KMS-11 (cell line): Measurements from ENCODE around the gene DUSP22.

ENCODE experiments used
- H2AFZ ChIP-seq: fragments of 200-600 bp; sonication (generic); 2 replicates; pipeline ENCODE4 v1.6.1; 2016; ENCODE audit warnings: antibody characterized with exemption, mixed run types, low read depth
- H3K27ac ChIP-seq: fragments of 200-600 bp; sonication (generic); 2 replicates; pipeline ENCODE4 v1.6.1; 2016; ENCODE audit warnings: mild to moderate bottlenecking, mixed run types
- H3K27me3 ChIP-seq: fragments of 200-600 bp; sonication (generic); 2 replicates; pipeline ENCODE4 v1.6.1; 2017; ENCODE audit warnings: mild to moderate bottlenecking, low read depth, mixed run types, moderate library complexity; ENCODE audit not compliant: insufficient read depth
- H3K36me3 ChIP-seq: fragments of 200-600 bp; sonication (generic); 2 replicates; pipeline ENCODE4 v1.6.1; 2017; ENCODE audit warnings: mild to moderate bottlenecking, mixed run types; ENCODE audit not compliant: insufficient read depth
- H3K4me1 ChIP-seq: fragments of 200-600 bp; sonication (generic); 2 replicates; pipeline ENCODE4 v1.6.1; 2016; ENCODE audit warnings: mild to moderate bottlenecking, low read depth, mixed run types; ENCODE audit not compliant: poor library complexity, severe bottlenecking
- H3K4me2 ChIP-seq: fragments of 200-600 bp; sonication (generic); 2 replicates; pipeline ENCODE4 v1.7.0; 2016; ENCODE audit warnings: mild to moderate bottlenecking, mixed run types
- H3K4me3 ChIP-seq: fragments of 200-600 bp; sonication (generic); IDR thresholded peaks from 2 replicates; pipeline ENCODE4 v1.6.1; 2017; ENCODE audit warnings: low read depth, low read length, mixed read lengths; ENCODE audit not compliant: insufficient read depth
- H3K79me2 ChIP-seq: fragments of 200-600 bp; sonication (generic); 2 replicates; pipeline ENCODE4 v1.6.1; 2016; ENCODE audit warnings: low read depth, mixed run types; ENCODE audit not compliant: insufficient read depth
- H3K9ac ChIP-seq: fragments of 200-600 bp; sonication (generic); 2 replicates; pipeline ENCODE4 v1.6.1; 2016; ENCODE audit warnings: mild to moderate bottlenecking, mixed run types
- H4K20me1 ChIP-seq: fragments of 200-600 bp; sonication (generic); 2 replicates; pipeline ENCODE4 v1.6.1; 2016; ENCODE audit warnings: mild to moderate bottlenecking, mixed run types; ENCODE audit not compliant: insufficient read depth
- TF ChIP-seq, protein P1 (sequence below): fragments of 200-600 bp; sonication (generic); conservative IDR thresholded peaks from 2 replicates; pipeline ENCODE4 v1.6.1; 2017; ENCODE audit warnings: low read depth, mild to moderate bottlenecking, antibody characterized with exemption, low read length, moderate library complexity, mixed read lengths

DUSP22 gene

DNA sequence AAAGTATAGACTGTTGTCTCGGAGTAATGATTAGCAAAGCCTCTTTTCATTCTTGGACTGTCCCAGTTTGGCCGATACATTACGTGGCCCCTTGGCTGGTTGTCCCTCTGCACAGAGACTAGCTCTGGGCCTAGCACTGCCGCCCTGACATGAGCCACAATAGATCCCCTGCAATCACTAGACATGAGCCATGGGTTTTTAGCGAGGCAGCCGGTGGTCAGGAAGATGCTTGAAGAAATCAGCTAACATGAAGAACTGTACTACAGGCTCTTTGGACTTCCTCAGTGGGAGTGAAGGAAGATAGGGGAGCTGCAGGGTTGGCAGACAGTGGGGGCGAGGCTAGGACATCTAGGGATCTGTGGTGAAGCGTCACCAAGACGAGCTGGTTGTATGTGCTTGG is 11.0 kb downstream of the DUSP22 start:
- Histone ChIP-seq H2AFZ (no peak overlapping the region), H3K9ac (no peak overlapping the region), H3K4me1 (peaks cover 97% of the 10 kb centered on the region), H3K27ac (peak overlapping the region; percentile 91; the same call in 1 of the 2 replicates), H3K4me3 (no peak overlapping the region), H3K27me3 (no peaks in the 10 kb centered on the region), H3K36me3 (no peaks in the 10 kb centered on the region; the same call in 1 of the 2 replicates), H3K4me2 (peak overlapping the region; percentile 91; the same call in 1 of the 2 replicates), H3K79me2 (peaks cover 88% of the 10 kb centered on the region), H4K20me1 (no peaks in the 10 kb centered on the region)
- TF ChIP-seq, protein P1, sequence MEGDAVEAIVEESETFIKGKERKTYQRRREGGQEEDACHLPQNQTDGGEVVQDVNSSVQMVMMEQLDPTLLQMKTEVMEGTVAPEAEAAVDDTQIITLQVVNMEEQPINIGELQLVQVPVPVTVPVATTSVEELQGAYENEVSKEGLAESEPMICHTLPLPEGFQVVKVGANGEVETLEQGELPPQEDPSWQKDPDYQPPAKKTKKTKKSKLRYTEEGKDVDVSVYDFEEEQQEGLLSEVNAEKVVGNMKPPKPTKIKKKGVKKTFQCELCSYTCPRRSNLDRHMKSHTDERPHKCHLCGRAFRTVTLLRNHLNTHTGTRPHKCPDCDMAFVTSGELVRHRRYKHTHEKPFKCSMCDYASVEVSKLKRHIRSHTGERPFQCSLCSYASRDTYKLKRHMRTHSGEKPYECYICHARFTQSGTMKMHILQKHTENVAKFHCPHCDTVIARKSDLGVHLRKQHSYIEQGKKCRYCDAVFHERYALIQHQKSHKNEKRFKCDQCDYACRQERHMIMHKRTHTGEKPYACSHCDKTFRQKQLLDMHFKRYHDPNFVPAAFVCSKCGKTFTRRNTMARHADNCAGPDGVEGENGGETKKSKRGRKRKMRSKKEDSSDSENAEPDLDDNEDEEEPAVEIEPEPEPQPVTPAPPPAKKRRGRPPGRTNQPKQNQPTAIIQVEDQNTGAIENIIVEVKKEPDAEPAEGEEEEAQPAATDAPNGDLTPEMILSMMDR, result no peak

DNA sequence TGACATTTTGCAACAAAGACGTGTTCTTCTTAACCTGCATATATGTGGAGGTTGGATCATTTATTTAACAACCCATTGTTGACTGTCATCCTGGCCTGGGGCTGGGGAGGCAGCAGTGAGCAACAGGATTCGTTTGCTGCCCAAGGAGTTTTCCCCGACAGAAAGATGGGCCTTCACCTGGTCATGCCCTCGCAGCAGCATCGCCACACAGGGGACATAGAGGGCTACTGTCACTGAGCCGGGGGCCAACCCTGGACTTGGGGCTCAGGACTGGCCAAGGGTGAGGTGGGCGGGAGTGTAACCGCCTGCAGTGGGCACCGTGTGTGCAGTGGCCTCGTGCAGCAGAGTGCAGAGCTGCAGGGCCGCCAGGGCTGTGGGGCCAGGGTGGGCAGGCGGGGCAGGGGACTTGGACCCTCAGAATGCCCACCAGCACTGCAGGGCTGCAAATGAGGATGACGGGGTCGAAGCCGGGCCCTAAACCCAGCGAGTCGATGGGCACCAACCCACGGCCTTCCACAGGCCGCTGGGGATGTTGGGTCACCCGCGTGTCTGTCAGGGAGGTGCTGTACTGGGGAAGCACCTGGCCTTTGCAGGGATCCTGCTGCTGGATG is 11.8 kb downstream of the DUSP22 start:
- H3K27me3 ChIP-seq, result no peaks in the 10 kb centered on the region

DNA sequence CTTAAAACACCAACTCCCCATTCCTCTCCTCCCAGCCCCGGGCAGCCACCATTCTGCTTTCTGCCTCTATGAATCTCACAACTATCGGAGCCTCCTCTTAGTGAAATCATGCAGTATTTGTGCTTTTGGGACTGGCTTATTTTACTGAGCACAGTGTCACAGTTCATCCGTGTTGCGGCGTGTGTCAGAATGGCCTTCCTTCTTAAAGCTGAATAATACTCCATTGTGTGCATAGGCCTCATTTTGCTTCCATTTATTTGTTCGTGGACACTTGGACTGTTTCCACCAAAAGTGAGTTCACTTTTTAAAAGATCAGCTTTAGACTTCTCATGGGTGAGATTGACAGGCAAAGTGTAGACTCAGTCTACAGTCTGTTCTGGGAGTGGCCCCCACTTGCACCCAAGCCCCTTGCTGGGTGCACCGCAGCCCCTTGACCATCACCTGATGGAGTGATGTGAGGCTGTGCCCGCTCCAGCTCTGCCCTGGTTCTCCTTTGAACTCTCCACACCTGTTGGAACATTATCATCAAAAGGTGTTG is 12.6 kb downstream of the DUSP22 start:
- TF ChIP-seq, protein P1, result no peak
- H3K4me1 ChIP-seq, result peaks cover 97% of the 10 kb centered on the region
- peak overlapping the region; percentile 91 for H3K4me2 ChIP-seq

More for the DNA sequence above, 11.8 kb downstream of the DUSP22 start:
- Histone ChIP-seq H3K4me1 (peaks cover 97% of the 10 kb centered on the region), H3K27ac (peak overlapping the region; percentile 91), H4K20me1 (no peaks in the 10 kb centered on the region), H2AFZ (no peak overlapping the region), H3K9ac (no peak overlapping the region; the same call in 1 of the 2 replicates), H3K4me2 (peak overlapping the region; percentile 91), H3K36me3 (no peaks in the 10 kb centered on the region; the same call in 1 of the 2 replicates), H3K4me3 (no peak overlapping the region), H3K79me2 (peaks cover 88% of the 10 kb centered on the region)
- TF ChIP-seq, protein P1, result peak; percentile 57

DNA sequence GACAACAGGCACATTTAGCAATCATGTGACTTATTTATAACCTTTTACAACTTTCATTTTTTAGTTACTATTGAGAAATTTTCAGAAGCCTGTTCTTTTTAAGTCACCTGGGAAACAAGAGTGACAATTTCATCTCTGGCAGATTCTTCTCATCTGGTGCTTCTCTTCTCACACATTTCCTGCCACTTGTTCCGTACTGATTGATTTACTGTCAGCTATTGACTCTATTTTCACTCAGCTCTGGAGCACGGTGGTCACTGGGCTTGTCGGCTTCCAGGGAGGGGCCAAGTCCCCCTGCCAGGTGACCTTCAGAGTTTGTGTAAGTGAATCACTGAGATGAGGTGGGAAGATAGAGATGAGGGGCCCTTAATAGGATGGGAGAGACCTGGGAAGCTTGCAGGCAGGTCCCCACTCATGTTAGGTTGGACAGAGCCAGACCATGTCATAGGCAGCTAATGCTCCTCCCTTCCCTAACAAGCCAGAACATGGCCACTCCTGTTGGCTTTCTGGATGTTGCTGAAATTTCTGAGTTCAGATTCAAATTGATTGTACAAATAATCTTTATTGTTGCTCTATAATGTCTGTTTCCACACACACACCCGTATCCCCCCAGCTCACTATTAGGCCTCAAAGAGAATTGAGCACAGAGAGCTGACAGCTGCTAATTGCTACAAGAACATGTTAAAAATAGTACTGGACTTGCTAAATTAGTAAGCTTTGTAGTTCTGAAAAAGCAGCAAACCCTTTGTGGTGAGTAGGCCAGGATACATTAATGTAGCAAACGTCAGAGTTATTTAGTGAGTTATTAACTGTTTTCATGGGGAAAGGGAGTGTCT is 13.3 kb downstream of the DUSP22 start:
- Histone ChIP-seq H3K27me3 (no peaks in the 10 kb centered on the region), H2AFZ (peak overlapping the region; percentile 3; the same call in 1 of the 2 replicates), H3K4me2 (peak overlapping the region; percentile 91), H3K4me1 (peaks cover 97% of the 10 kb centered on the region), H3K27ac (peak overlapping the region; percentile 91), H3K4me3 (peak overlapping the region; percentile 50), H3K79me2 (peaks cover 88% of the 10 kb centered on the region), H3K9ac (peak overlapping the region; percentile 51), H3K36me3 (no peaks in the 10 kb centered on the region; the same call in 1 of the 2 replicates), H4K20me1 (no peaks in the 10 kb centered on the region)
- TF ChIP-seq, protein P1, result 0 out of 2 replicates have a peak, but pooled peaks have one; percentile 12

More for the DNA sequence above, 12.6 kb downstream of the DUSP22 start:
- Histone ChIP-seq H3K9ac (peak overlapping the region; percentile 51), H3K27me3 (no peaks in the 10 kb centered on the region), H3K4me3 (peak overlapping the region; percentile 50), H3K36me3 (no peaks in the 10 kb centered on the region; the same call in 1 of the 2 replicates), H2AFZ (peak overlapping the region; percentile 3; the same call in 1 of the 2 replicates), H4K20me1 (no peaks in the 10 kb centered on the region), H3K79me2 (peaks cover 88% of the 10 kb centered on the region), H3K27ac (peak overlapping the region; percentile 91)
